ENCODE data around the gene PRKCH.
"Not testable (repeated sequence)": the region's sequence is repeated elsewhere in the genome, so short reads cannot be mapped to it uniquely, and the experiment has no call there.

Gene PRKCH

GRCh38 chr14:61462566-61463193 is 141.3 kb downstream of the PRKCH start:
- no peak for DNase-seq

DNA sequence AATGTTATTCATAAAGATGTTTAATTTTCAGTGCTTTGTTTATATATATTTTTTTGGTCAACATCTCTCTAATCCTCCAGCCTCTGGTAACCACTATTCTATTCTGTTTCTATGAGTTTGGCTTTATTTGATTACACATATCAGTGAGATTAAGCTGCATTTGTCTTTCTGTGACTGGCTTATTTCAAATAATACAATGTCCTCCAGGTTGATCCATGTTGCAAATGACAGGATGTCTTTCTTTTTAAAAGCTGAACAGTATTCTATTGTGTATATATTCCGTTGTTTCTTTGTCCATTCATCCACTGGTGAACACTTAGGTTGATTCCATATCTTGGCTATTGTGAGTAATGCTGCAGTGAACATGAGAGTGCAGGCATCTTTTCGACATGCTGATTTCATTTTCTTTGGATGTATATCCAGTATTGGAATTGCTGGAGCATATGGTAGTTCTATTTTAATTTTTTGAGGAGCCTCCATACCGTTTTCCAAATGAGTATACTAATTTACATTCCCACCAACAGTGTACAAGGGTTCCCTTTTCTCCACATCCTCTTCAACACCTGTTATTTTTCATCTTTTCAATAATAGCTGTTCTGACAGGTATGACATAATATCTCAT is 142.4 kb downstream of the PRKCH start:
- no peak for DNase-seq

DNA sequence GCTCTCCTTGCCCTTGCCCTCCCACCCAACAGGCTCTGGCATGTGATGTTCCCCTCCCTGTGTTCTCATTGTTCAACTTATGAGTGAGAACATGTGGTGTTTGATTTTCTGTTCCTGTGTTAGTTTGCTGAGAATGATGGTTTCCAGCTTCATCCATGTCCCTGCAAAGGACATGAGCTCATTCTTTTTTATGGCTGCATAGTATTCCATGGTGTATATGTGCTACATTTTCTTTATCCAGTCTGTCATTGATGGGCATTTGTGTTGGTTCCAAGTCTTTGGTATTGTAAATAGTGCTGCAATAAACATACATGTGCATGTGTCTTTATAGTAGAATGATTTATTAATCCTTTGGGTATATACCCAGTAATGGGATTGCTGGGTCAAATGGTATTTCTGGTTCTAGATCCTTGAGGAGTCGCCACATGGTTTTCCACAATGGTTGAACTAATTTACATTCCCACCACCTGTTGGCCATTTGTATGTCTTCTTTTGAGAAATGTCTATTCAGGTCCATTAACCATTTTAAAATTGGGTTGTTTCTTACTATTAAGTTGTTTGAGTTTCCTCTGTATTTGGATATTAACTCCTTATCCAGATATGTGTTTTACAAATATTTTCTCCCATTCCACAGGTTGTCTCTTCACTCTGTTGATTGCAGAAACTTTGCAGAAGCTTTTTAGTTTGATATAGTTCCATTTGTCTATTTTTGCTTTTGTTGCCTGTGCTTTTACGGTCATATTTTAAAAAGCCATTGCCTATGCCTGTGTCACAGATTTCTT is 143.4 kb downstream of the PRKCH start:
- DNase-seq, result not testable (repeated sequence)

DNA sequence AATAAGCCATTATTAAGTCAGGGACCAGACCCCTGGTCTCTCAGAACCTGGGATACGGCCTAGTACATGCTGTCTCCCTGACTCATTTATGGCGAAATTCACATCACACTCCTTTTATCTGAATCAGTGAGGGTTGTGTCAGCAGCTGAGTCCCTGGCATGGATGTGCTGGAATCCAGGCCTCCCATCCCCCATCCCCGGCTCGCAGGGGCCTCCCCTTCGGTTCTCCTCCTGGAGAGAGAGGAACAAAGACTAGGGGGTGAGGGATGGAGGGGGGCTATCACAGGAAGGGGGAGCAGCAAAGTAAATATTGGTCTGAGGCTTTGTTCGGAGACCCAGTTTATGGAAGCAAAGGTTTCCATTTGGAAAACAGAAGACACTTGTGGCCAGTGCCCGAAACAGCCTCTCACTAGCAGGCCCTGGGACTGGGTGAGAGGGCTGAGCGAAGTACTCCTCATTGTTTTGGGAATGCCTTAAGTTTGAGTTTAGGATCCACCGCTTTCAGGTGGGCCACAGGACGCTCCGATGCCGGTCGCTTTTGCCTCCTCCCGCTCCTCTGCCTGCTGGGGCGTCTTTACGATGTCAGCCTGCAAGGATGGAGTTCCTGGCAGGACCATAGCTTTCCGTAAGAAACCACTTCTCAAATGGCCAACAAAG is 145.0 kb downstream of the PRKCH start:
- DNase-seq, result no peak

DNA sequence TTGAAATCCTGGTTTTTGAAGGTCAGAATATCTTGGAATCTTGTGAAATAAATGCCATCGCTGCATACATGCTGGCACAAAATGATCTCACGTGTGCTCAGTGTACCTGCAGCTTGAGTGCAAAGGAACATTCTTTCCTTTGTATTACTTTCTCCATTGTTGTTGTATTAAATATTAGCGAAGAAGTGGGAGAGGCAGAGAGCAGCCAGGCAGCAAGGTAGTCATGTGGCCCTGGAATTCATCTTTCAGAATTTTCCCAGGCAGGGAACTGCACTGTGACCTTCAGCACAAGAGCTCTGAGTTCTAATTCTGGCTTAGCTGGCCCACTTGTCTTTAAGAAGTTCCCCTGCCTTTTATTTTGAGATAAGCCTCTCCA is 145.5 kb downstream of the PRKCH start:
- no peak for DNase-seq

- DNase-seq, result no peak
These were observed 145.9 kb downstream of the PRKCH start for GRCh38 chr14:61467296-61467695.

DNA sequence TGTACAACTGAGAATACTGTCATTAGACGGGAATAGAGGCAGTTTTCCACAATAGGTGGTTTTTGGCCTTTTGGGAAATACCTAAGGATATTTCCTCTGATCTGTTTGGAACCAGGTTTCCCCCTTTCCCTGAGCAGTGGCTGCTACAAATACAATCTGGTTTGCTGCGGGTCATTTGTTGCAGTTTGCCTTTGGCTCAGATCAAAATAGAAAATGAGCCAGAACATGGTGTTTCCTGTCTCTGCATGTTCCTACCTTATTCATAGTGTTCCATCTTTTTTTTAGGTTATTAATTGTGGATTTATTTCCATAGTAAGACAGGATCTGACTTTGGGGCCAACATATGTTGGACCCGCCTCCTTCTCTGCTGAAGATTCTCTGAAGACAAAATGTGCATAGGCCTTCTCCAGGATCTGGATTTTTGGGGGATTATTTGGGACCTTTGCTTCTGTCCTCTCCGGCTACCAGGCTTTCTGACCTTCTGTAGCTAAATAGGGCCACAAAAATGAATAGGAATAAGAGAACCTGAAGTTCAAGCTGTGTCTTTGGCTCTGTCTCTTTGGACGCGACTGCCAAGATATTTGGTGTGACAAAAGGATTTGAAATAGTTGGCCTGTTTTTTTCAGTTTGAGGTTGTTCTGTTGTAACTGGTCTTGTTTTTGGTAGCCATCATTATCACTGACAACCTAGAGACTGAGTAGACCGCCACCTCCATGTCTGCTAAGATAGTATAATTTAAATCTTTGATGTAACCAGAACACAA is 146.9 kb downstream of the PRKCH start:
- no peak for DNase-seq

GRCh38 chr14:61469781-61470180 is 148.4 kb downstream of the PRKCH start:
- DNase-seq, result no peak

GRCh38 chr14:61470261-61470960 is 149.0 kb downstream of the PRKCH start:
- DNase-seq, result no peak

DNA sequence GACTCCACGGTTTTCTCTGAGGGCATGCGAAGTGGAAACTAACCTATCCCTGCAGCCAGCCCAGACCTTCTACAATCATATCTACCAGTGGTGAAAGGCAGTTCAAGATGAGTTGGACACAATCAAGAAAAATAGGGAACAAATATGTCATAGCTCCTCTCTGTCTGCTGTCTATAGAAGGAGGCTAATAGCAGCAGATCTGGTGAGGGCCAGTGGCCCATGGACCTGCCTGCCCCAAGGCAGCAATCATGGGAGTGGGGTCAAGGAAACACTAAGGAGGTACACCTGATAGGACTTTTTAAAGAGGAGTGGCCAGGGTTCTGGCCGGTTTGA is 149.5 kb downstream of the PRKCH start:
- no peak for DNase-seq

DNA sequence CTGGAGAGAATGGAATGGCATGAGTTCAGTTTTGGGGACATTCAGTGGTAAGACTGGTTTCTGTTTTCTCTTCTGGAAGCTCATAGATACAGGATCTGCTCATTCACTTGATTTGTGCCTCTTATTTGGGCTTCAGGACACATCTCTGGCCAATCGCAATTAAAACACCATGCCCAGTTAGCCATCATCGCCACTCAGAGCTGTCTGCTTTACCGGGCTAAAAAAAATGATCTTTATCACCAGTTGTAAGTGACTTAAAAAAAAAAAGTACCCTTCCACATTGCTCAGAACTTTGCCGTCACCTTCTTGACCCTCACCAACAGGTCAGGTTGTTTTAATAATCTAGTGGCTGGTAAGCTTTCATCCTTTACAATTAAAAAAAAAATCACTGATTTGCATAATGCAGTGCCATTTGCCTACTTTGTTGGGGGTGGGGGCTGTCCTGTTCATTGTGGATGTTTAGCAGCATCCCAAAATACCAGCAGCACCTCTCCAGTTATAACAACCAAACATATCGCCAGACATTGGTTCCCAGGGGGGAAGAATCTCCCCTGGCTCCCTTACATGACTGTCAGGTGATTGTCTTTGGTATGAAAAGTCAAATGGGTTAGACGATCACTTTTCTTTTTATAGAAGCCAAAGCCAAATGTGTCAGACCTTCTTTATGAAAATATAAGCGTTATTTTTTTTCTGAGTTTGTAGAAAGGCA is 150.1 kb downstream of the PRKCH start:
- DNase-seq, result no peak

DNA sequence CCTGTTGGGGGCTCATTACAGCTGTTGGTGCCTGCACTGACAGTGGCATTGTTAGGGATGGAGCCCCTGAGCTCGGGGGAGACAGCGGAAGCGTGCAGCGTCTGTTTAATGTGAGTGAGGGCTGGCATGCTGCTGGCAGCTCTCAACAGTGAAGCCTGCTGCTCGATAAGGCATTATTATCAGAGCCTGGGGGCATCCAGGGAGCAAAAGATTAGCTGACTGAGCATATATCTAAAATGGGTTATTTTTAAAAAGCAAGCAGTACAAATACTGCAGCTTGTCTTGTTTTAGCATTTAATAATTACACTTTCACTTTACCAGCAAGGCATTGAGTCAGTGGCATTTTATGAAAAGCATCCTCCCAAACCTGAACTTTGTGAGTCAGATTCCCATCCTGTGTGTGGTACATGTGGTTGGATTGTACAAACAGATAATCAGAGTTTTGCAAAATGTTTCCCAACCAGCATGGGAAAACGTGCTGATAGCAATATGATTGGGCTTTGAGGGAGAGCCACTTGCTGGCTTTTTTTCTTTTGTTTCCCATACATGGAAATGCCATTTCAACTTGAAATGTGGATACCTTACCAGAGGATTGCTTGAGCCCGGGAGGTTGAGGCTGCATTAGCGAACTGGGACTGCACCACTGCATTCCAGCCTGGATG is 150.8 kb downstream of the PRKCH start:
- no peak for DNase-seq

- peak; percentile 43 for DNase-seq
These were observed 151.5 kb downstream of the PRKCH start for GRCh38 chr14:61472801-61473376.

DNA sequence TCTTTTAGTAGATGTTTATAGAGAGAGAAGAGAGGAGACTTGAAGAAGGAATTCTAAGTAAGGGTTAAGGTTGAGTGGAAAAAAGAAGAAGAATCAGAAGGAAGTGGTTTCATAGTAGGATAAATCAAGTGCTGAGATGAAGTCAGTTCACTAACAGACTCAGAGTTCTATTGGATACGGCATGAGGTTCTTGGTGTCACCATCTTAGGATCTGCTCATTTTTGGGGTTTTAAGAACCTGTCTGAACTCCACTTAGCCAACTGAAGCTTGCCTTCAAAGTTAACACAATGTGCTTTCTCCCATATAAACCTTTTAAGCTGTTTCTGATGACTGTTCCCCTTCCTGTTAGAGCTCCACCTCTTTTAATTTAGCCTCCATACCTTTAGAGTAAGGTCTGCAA is 152.6 kb downstream of the PRKCH start:
- DNase-seq, result no peak

- no peak for DNase-seq
These were observed 153.3 kb downstream of the PRKCH start for GRCh38 chr14:61474701-61475100.

DNA sequence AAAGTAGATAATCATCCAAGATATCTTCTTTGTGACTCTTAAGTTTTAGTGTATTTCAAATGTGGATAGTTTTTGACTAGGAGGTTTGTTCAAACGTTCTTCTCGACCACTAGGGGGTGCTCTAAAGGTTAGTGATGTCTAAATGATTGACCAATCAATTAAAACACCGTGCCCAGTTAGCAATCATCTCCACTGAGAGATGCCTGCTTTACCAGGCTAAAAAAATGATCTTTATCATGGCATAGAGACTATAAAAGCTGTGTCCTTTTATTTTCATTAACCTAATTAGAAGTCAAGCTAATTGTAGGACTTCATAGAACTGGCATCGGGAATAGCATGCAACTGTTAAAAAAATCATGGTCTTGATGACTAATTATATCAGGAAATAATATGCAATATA is 153.9 kb downstream of the PRKCH start:
- DNase-seq, result no peak

DNA sequence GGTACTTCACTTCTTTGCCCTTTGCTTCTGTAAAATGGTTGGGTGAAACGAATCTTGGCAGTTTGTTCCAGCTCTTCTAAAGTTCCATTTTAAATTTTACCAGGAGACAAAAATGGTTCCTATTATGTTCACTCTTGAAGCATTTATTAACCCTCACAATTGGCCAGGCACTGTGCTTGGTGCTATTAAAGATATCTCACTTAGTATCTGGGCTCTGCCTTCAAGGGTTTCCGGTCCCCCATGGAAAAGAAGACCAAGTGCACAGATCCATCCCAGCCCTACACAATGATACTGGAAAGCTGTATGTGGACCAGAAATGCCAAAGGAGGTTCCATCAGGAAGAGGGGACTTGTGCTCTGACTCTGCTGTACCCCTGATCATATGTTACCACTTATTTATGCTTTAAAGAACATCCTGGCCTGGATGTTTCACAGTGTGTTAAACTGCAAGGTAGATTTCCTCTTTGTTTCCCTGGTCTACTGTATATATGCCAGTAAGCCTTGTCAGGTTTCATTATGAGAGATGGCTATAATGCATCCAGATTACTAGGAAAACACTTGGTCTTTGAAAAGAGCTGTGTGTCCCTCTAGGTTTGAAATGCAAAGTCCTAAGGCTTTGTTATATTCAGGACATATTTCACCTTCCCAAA is 154.8 kb downstream of the PRKCH start:
- no peak for DNase-seq

DNA sequence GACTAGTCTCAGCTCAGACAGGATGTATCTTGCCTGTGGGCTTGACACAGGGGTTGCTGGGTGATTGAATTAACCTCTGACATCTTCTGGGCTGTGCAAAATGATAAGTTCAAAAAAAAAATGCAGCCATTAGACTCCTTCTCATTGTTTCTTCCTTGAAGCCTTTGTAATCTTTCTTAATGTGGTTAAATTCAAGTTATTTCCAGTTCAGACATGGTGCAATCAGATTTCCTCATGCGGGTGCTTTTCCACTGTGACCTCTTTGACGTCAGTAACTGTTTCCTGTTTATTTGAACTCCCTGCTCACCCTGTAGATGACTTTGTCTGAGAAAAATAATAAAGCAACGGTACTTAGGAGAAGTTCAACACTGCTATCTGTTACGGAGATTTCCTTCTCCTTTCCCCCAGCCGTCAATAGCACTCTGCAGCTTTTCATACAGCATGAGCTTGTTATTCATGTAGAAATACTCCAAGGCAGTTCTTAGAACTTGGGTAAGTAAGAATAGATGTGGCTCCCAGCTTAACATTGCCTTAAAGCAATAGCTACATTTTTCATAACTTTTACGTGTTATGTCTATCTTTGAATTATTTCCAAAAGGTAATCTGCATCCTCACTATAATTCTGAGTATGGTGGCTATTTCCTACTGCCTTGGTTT is 155.5 kb downstream of the PRKCH start:
- peak; percentile 85 for DNase-seq

DNA sequence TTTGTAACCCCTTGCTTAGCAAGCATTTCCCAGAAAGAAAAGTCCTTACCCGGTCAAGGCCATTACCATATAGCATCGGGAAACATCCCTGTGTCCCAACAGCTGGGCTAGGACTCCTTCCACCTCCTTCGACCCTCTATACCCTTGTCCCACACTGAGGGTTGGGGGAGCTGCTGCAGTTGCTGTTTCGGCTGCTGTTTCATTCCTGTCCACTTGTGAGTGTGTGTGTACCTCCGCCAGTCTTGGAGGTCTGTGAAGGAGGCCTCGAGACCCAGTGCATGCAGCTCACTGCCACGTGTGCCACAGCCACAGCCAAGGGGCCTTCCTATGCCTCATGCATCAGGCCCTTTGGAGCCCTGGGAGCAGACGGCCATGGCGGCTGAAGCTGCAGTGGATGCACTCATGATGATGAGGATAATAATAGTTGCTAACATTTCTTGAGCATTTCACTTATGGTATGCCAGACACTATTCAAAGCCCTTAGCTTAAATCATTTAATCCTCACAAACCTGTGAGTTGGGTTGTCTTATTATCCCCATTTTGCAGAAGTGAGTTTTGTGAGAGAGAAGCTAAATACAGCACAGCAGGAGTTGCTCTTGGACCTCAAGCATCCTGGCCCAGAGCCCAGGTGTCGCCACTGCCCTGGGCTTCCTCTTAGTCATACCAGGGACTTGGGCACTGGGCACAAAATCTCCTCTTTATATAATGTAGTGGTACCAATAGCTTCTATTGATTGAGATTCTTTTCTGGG is 156.5 kb downstream of the PRKCH start:
- DNase-seq, result peak; percentile 45

All from CD4-positive, alpha-beta T cell treated with Interferon gamma for 1 hour (primary cell).